HS-5 (cell line): ENCODE results near the gene TRPC6.
A peak's percentile ranks its signal among the peaks of the same experiment; 100 is the strongest.

Source experiments
- DNase-seq: peaks from one replicate; pipeline ENCODE4 v3.0.0-alpha.2; 2012; ENCODE audit warnings: low read depth

Gene TRPC6

DNA sequence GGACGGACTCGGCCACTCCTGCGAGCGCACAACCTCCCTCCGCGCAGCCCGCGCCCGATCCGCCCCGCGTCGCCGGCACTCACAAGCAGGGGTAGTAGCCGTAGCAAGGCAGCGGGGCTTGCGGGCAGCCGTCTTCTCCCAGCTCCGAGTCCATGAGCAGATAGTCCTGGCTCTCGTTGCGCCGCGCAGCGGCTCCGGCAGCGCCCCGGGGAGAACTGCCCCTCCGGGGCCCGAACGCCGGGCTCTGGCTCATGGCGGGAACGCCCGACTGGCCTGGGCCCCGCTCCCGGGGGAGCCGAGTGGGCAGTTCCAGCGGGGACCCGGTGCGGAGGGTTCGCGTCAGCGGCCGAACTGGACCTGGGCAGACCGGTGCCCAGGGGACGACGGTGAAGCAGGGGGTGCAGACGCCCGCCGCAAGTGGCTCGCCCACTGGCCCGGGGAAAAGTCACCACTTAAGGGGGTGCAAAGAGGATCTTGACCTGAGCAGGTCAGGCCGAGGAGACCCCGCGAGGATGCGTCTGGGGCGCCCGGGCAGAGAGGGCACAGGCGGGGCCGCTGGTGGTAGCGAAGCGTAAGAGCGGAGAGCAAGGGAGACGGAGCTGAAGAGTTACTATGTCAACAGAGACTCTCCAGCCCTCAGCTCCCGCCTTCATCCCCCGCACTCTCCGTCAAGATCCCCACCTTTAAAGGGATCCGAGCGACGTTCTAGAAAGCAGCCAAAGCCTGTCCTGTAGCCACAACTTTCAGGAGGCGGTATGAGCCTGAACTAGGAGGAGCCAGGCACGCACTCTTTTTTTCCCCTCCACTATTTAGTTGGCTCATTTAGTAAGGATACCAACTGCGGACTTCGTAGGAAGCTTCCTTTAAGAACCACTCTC is at the start of gene TRPC6:
TSS of gene TRPC6 (minus strand) at position 757 of the 878 bp plus-strand sequence. CDS start at position 253, 504 bp downstream.
- peak; percentile 42 for DNase-seq

DNA sequence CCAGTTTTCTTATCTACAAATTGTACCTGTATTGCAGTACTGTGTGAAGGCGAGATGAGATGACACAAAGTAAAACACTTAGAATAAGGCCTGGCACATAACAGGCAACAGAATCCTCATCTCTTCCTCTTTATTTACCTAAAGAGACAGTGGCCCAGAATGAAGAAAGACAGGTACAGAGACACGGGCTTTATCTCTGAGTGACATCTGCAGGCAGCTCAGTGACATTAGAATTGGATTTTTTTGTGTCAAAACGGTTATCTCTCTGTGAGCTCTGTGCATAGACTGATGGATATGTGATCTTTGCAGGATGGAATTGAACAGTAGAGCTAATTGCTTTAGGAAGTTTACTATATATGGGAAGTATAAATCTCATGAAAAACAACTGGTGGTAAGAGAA is 36.2 kb upstream of the TRPC6 start:
- no peak for DNase-seq

DNA sequence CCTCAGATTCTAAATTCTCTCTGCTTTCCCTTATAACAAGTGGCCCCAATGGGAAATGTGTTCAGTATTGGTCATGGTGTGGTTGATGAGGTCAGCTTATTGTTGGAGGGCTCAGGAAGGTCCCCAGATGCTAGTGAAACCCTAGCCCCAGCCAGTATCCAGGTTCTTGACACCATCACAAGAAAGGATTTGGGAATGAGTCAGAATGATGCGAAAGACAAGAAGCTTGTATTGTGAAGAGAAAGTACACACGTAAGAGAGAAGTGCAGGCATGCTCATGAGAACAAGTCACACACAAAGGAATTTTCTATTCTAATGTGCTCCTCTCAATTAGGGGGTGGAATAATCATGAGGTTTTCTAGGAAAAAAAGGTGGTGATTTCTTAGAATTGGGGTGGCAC is 34.9 kb upstream of the TRPC6 start:
- peak; percentile 100 for DNase-seq

DNA sequence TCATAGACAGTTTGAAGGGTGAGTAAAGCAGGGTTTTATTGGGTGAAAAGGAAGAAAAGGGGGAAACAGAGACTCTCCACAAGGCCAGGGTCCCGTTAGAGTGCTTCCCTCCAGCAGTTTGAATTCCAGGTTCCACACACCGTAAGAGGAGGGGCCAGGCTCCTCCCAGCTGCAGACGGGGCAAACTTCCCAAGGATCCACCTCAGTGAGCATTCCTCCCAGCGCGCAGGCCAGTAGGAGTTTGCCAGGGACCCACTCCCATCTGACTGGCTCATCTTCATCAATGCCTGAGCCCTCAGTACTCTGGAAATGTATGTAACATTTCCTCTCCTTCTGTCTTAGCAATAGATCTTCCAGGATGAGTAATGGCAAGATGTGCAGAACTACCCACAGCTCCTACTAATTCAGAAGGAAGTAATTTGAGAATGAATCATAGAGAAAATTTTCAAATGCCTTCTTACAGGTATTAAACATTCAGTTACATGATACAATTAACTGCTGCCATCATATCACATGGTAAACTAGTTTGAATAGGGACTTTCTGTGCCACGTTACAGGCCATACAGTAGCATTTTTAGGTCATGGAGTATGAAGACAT is 34.0 kb upstream of the TRPC6 start:
- DNase-seq = peak; percentile 90

DNA sequence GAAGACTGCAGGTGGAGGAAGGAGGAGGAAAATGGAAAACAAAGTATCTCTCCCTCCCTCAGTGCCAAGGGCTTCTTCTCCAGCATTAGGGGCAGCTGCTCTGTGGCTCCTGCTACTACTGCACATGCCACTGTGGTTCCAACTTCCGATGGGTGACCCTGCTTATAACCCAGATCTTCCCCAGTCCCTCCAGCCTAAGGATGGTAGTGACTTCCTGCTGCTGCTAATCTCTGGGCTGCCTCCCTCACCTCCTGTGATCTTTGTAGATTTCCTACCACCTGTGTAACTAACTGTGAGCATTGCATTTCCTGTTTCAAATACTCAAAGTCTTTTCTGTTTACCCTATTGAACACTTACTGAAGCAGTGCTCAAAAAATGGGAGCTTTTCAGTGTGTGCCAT is 28.7 kb upstream of the TRPC6 start:
- no peak for DNase-seq

DNA sequence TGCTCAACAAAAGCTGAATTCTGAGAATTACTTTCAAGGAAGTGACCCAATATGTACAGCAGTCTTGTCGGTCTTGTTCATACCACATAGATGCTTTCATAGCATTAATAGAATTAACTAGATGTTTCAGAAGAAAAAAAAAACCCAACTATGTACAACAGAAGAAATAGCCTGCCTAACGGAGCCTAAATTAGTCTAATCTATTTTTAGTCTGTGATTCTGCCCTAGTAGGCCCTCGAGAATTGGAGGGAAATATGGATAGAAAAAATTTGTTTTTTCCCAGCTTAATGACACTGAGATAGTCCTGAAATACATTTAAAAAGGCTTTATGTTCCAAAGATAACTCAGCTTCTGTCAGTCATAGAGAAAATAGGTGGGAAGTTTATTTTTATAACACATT is 17.1 kb upstream of the TRPC6 start:
- DNase-seq = no peak

DNA sequence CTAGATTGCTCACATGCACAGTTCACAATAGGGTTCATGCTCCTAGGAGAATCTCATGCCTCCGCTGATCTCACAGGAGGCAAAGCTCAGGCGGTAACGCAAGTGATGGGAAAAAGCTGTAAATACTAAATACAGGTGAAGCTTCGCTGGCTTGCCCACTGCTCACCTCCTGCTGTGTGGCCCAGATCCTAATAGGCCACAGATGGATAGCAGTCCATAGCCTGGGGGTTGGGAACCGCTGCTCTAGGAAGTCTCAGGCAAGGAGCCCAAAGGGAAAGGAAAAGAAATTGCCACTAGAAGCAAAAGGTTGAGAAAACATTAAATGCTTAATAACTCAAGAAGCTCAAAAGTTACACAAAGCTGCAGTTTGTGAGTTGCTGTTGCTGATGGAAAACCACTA is 3.2 kb upstream of the TRPC6 start:
- no peak for DNase-seq

DNA sequence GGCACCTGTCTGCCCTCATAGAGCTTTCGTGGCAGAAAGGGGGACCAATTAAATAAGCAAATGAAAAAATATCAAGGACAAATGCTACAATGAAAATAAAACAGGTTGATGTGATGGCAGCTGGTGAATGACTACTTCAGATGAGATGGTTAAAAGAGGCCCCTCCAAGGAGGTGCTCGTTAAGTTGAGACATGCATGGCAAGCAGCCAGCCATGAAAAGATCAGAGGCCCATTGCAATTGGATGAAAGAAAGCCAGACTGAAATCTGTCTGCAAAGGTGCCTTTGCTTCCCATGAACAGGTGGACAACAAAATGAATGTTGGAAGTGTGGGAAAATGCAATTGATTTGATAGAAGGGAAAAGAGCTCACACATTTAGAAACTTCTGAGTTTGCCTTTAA is 848 bp upstream of the TRPC6 start:
- no peak for DNase-seq

DNA sequence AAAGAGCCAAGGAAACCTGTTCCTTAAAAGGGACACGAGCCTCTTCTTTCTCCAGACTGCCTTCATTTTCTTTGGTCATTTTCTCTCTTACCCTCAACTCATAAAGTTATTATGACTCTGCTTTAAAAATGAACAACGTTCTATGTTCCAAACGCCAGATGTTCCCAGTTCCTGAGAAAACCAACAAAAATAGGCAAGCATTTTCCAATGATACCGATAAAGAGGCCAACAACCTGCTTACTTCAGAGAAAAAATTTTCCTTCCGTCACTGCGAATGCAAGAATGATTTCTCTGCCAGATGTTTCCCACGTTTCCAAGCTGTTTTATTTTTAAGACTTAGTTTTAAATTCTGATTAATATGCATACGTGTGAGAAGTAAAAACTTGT is 315 bp upstream of the TRPC6 start:
- no peak for DNase-seq

DNA sequence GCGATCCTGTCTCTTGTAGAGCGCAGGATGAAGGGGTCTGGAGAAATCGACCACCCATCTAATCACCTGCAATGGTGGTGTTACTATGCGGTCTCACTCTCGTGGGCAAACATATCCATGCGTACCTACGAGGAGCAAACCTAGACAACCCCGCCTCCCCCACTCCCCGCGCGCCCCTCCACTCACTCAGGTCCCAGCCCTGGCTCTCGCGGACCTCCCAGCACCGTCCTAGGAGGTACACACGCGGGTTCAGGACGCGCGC is 887 bp downstream of the TRPC6 start:
- peak; percentile 29 for DNase-seq

DNA sequence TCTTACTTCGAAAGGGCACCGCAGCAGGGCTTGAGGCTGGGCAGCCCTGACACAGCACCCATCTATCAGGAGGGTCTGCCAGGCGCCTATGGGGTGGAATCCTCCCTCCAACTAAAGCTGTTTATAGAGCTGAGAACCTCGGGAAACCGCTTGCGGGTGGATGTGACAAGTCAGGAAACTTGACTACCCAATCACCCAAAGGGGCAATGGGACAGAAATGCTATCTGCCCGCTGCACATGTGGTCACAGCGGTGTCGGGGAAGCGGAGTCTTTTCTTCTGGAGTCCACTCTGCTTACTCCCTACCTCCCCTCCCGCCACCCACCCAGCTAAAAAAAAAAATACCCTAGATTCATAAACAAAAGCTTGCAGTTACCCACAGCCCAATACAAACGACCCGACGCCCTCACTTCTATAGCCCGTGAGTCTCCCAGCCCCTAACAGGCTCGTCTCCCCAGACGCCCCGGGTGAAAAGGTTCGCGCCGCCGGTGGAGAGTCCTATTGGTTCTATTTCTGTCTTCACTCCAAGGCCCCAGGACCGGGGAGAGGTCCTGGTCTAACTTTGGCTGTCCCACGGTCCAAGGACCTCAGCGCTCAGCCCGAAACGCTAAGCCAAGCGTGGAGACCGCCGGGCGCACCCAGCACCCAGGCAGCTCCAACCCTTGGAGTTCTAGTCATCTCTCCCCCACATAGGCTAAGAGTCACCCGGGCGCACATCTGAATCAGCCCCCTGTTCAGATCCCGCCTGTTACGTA is 1.4 kb downstream of the TRPC6 start:
- no peak for DNase-seq

DNA sequence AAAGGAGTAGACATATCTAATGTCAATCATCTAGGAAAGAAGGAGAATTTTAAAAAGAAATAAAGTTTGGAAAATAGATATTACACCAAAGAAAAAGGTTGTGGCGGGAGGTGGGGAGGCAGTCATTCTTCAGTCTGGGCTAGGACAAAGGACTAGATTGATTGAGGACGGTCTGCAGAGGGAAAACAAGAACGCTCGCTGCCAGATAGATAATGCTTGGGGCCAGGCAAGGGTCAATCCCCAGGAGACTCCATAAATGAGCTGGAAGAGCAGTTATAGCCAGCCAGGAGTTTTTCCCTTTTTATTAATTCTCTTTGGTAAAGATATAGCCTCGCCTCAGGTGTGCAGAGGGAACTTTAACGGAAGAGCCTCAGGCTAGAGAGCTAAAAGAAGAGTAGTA is 6.3 kb downstream of the TRPC6 start:
- no peak for DNase-seq

DNA sequence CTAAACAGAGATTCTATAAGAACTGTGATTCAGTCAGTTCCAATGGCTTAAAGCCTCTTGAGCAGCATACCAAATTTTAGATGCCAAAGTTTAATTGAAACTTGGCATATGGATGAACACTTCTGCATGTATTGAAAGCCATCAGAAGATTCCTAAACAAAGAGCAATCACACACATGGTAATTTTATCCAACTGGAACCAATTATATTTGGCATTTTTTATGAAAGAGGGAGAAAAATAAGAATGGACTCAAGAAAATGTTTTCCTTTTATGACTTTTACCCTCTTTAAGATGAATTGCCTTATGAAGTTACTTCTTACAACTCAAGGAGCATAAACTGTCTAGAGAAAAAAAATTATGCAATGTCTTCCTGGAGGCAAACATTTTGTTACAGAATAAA is 7.4 kb downstream of the TRPC6 start:
- DNase-seq = no peak

DNA sequence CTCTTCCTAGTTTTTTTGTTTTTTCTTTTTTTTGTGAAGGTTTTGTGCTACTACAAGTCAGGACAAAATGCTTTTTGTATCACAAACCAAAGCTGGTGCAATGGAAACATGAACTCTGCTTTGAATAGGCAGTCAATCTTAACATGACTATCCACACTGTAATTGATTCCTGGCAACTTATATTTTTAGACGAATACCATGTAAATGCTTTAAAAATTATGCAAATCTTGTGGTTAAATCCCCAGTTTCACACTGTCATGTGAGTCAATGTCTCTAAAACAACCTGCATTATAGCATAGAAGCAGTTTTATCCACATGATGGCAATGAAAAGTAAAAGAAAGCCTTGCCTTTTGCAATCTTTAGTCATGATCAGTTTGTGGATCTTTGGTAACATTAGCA is 8.9 kb downstream of the TRPC6 start:
- no peak for DNase-seq

DNA sequence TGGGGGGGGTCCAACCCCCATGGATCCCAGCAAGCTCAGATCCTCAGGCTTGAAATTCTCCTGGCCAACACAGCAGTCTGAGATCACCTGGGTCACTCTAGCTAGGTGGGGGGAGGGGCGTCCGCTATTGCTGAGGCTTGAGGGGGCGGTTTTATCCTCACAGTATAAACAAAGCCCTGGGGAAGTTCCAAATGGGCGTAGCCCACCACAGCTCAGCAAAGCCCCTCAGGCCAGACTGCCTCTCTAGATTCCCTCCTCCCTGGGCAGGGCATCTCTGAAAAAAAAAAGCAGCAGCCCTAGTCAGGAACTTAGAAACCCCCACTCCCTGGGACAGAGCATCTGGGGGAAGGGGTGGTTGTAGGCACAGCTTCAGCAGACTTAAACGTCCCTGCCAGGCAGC is 16.7 kb downstream of the TRPC6 start:
- no peak for DNase-seq

DNA sequence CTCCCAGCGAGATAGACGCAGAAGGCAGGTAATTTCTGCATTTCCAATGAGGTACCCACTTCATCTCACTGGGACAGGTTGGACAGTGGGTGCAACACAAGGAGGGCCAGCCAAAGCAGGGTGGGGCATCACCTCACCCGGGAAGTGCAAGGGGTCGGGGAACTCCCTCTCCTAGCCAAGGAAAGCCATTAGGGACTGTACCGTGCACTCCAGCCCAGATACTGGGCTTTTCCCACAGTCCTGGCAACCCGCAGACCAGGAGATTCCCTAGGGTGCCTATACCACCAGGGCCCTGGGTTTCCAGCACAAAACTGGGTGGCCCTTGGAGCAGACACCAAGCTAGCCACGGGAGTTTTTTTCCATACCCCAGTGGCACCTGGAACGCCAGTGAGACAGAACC is 17.2 kb downstream of the TRPC6 start:
- no peak for DNase-seq

DNA sequence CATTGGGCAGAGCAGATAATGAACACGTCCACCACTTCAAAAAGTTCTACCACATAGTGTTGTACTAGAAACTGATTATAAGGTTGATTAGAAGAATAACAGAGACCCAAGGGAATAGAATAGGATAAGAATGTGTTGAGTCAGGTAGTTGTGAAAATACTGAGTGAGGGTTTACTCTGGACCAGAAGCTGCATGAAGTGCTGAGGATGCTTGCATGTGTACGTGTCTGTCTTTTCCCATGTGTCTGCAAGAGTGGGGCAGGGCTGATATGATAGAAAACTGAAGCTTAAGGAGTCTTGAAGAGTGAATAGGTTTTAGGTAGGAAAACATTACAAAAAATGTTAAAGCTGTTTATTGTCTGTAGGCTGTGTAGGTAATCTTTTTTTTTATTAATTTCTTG is 20.6 kb downstream of the TRPC6 start:
- no peak for DNase-seq

DNA sequence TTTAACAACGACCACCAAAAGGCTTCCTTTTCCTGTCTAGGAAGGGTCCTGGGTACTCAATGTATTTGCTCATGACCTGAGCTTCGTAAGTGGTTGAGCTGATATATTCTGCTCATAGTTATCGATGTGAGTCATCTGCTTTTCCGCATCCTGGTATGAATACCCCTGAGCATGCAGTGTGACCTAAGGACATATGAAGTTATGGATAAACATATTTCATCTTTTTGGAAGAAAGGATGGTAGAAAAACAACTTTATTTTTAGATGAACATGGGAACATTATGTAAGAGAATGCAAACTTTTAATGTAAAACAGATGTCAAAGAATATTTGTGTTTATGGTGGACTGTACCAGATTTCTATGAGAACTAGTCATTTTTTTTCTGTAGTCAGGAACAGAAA is 28.4 kb downstream of the TRPC6 start:
- DNase-seq = peak; percentile 82

DNA sequence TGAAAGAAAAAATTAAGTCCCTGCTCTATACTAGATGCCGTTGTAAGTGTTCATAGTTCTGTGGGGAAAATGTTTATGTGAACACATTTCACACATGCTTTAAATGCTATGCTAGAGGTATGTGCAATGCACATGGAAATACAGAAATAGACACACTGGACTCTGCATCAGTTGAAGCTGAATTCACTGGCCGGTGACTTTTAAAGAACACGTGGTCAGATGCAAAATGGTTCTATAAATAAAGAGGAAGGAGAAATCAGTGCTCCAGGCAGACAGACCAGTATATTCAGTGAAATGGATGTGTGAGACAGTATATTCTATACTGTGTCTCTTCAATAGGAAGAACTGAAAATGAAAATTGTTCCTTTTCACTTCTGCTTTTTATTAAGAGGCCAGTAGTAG is 29.9 kb downstream of the TRPC6 start:
- DNase-seq = no peak

DNA sequence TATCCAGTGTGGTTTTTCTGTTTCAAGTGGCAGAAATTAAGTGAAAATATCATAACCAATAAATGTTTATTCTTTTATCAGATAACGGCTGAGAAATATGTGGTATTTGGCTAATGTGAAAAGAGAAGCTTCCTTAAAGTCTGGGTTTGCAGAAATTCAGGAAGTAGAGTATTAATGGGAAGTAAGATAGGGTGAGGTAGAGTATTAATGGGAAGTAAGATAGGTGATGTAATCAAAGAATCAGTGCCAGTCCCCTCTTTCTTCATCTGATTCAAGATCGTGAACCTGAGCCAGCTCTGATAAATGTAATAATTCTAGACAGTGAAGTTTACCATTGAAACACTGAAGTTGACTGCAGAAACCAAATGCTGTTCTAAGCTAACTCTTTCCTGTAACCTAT is 30.9 kb downstream of the TRPC6 start:
- DNase-seq = no peak

DNA sequence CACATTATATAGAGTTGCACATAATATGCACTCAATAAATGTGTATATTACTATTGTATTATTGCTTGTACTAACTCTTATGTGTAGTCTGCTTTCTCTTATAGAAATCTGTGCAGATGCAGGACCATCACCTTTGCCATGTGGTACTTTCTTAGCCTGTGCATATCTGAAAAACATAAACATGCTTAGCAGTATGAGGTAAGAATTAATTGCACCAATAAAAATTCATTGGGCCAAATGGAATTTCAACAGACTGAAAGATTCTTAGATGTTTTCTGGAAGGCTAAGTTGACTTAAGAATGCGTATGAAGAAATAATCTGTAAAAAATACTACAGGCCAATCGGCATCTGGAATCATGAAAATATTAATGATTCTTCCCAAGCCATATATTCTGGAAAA is 55.3 kb downstream of the TRPC6 start:
- no peak for DNase-seq

DNA sequence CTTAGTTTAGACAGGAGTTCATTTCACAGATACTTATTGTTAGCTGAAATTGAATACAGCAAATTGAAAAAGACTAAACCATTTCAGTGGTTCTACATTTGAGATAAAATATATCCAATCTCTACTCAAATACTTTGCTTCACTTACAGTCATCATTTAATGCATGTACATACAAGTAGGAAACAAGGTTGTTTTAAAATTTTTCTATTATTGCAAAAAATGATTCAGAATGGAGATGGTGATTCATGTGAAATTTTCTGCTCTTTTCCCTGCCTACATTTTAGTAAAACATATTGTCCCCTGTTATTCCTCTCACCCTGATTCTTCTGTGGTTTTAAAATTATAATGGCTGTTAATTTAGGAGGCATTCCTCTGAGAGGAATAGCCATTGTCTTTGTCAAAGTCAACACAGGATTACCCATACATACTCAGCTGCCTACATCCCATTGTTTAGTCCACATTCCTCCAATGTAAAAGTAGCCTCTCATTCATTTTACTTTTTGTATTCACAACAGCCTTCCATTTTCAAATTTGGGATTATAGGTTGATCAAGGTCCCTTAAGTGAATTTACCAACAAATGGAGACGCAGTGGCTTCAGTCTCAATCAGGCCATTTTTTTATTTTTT is 60.1 kb downstream of the TRPC6 start:
- no peak for DNase-seq

DNA sequence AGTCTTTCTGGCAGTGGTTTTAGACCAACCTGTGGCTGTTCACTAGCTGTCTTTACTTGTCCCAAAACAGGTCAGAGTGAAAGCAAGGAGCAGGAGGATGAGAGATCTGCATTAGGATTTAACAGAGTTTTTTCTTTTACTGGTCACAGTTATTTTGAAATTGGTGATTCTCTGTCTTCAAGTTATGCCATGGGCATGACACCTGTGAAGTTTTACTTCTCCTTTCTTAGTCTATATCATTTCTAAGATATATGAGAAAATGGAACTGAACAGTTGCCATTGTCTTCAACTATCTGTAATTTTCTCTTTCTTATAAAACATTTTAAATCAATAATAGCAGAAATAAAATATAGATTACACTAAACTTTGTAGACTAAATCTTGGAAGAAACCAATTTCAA is 60.6 kb downstream of the TRPC6 start:
- no peak for DNase-seq
